Fibroblast of skin of abdomen (primary cell): Measurements from ENCODE around the gene SYT10.
"Not testable (repeated sequence)": the region's sequence is repeated elsewhere in the genome, so short reads cannot be mapped to it uniquely, and the experiment has no call there.

ENCODE experiments used
- DNase-seq: peaks from one replicate; pipeline ENCODE4 v3.0.0-alpha.2; 2013

Gene SYT10

DNA sequence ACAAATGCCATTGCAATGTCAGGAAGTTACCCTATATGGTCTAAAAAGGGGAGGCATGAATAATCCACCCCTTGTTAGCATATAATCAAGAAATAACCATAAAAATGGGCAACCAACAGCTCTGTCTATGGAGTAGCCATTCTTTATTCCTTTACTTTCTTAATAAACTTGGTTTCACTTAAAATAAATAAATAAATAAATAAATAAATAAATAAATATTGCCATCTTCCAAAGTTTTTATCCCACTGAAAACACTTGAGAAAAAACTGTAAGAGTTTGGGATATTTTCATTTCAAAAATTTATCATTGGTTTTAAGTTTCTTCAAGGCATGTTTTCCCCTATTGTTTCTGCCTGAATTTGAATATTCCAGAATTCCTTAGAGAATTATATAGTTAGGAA lies 89.8 kb downstream of the SYT10 start:
- no peak for DNase-seq

DNA sequence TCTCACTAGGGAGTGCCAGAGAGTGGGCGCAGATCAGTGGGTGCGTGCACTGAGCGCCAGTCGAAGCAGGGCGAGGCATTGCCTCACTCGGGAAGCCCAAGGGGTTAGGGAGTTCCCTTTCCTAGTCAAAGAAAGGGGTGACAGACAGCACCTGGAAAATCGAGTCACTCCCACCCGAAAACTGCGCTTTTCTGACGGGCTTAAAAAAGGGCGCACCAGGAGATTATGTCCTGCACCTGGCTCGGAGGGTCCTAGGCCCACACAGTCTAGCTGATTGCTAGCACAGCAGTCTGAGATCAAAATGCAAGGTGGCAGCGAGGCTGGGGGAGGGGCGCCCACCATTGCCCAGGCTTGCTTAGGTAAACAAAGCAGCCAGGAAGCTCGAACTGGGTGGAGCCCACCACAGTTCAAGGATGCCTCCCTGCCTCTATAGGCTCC lies 107.6 kb downstream of the SYT10 start:
- not testable (repeated sequence) for DNase-seq

DNA sequence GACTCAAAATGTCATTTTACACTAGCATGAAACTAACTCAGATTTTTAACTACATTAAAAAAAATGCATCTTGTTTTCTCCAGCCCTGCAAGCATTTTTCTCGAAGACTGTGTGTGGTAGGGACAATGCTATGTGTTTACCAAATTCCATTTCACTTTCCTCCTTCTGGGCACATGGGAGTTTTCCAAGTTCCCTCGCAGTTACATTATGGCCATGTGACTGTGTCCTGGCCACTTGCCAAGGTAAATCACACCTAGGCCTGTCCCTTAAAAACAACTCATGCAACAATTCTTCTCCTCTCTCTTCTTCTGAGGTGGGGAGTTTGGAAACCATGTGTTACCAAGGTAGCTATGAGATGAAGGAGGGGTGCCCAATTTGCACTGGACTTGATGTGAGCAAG lies 108.7 kb downstream of the SYT10 start:
- no peak for DNase-seq
